HEK293 (cell line): Measurements from ENCODE around the gene NLK.

Experiments
- IKZF3 ChIP-seq: fragments of 450-650 bp; IDR thresholded peaks from 2 replicates; pipeline ENCODE4 v1.5.0; 2018; ENCODE audit warnings: missing biosample characterization, mild to moderate bottlenecking, missing genetic modification characterization, moderate library complexity
- KLF7 ChIP-seq: fragments of 450-650 bp; formaldehyde crosslinking; IDR thresholded peaks from 2 replicates; pipeline ENCODE4 v1.5.1; 2016; ENCODE audit warnings: missing biosample characterization, missing genetic modification characterization, borderline replicate concordance
- ZNF404 ChIP-seq: fragments of 450-650 bp; formaldehyde crosslinking; IDR thresholded peaks from 2 replicates; pipeline ENCODE4 v1.5.1; 2017; ENCODE audit warnings: missing biosample characterization, missing genetic modification characterization
- ZNF530 ChIP-seq: fragments of 450-650 bp; formaldehyde crosslinking; IDR thresholded peaks from 2 replicates; pipeline ENCODE4 v1.5.1; 2016; ENCODE audit warnings: low read depth, missing biosample characterization, missing genetic modification characterization
- ZNF596 ChIP-seq: fragments of 450-650 bp; IDR thresholded peaks from 2 replicates; pipeline ENCODE4 v1.5.0; 2018; ENCODE audit warnings: missing biosample characterization, mild to moderate bottlenecking, missing genetic modification characterization, moderate library complexity
- ZNF670 ChIP-seq: fragments of 450-650 bp; formaldehyde crosslinking; IDR thresholded peaks from 2 replicates; pipeline ENCODE4 v1.5.1; 2016; ENCODE audit warnings: missing biosample characterization, missing genetic modification characterization, low read depth
- ZNF707 ChIP-seq: fragments of 450-650 bp; formaldehyde crosslinking; IDR thresholded peaks from 2 replicates; pipeline ENCODE4 v1.5.1; 2016; ENCODE audit warnings: missing biosample characterization, missing genetic modification characterization
- ZNF837 ChIP-seq: fragments of 450-650 bp; formaldehyde crosslinking; IDR thresholded peaks from 2 replicates; pipeline ENCODE4 v1.5.1; 2016; ENCODE audit warnings: missing biosample characterization, missing genetic modification characterization
- ZSCAN23 ChIP-seq: fragments of 450-650 bp; formaldehyde crosslinking; IDR thresholded peaks from 2 replicates; pipeline ENCODE4 v1.5.1; 2016; ENCODE audit warnings: missing biosample characterization, missing genetic modification characterization
- TF ChIP-seq, protein P1 (sequence below): fragments of 450-650 bp; formaldehyde crosslinking; IDR thresholded peaks from 2 replicates; pipeline ENCODE4 v1.5.1; 2016; ENCODE audit warnings: missing biosample characterization, missing genetic modification characterization
- TF ChIP-seq, protein P2 (sequence below): fragments of 450-650 bp; formaldehyde crosslinking; conservative IDR thresholded peaks from 2 replicates; pipeline ENCODE4 v1.5.1; 2016; ENCODE audit warnings: low read depth, missing biosample characterization, missing genetic modification characterization
- TF ChIP-seq, protein P3 (sequence below): fragments of 450-650 bp; formaldehyde crosslinking; IDR thresholded peaks from 2 replicates; pipeline ENCODE4 v1.5.1; 2016; ENCODE audit warnings: missing biosample characterization, missing genetic modification characterization, low read depth

DNA sequence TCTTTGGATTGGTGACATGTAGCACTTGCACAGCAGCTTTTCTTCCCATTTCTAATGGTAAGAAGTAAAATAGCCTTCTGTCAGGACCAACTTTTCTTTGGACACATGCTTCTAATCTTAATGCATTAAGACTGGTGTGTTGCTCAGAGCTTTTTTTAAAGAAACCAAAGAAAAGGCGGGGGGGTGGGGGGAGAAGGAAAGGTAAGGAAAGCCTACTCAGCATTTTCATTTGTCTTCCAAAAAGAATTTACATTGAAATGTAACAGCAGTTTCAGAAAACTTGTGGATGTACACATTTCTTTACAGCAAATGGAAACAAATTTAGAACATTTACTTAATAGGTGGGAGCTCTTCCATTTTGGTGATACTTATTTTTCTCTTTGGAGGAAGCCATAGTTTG, 49.6 kb downstream of the NLK start:
- TF ChIP-seq, protein P1, sequence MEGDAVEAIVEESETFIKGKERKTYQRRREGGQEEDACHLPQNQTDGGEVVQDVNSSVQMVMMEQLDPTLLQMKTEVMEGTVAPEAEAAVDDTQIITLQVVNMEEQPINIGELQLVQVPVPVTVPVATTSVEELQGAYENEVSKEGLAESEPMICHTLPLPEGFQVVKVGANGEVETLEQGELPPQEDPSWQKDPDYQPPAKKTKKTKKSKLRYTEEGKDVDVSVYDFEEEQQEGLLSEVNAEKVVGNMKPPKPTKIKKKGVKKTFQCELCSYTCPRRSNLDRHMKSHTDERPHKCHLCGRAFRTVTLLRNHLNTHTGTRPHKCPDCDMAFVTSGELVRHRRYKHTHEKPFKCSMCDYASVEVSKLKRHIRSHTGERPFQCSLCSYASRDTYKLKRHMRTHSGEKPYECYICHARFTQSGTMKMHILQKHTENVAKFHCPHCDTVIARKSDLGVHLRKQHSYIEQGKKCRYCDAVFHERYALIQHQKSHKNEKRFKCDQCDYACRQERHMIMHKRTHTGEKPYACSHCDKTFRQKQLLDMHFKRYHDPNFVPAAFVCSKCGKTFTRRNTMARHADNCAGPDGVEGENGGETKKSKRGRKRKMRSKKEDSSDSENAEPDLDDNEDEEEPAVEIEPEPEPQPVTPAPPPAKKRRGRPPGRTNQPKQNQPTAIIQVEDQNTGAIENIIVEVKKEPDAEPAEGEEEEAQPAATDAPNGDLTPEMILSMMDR = no peak
- TF ChIP-seq, protein P2, sequence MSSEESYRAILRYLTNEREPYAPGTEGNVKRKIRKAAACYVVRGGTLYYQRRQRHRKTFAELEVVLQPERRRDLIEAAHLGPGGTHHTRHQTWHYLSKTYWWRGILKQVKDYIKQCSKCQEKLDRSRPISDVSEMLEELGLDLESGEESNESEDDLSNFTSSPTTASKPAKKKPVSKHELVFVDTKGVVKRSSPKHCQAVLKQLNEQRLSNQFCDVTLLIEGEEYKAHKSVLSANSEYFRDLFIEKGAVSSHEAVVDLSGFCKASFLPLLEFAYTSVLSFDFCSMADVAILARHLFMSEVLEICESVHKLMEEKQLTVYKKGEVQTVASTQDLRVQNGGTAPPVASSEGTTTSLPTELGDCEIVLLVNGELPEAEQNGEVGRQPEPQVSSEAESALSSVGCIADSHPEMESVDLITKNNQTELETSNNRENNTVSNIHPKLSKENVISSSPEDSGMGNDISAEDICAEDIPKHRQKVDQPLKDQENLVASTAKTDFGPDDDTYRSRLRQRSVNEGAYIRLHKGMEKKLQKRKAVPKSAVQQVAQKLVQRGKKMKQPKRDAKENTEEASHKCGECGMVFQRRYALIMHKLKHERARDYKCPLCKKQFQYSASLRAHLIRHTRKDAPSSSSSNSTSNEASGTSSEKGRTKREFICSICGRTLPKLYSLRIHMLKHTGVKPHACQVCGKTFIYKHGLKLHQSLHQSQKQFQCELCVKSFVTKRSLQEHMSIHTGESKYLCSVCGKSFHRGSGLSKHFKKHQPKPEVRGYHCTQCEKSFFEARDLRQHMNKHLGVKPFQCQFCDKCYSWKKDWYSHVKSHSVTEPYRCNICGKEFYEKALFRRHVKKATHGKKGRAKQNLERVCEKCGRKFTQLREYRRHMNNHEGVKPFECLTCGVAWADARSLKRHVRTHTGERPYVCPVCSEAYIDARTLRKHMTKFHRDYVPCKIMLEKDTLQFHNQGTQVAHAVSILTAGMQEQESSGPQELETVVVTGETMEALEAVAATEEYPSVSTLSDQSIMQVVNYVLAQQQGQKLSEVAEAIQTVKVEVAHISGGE = no peak
- TF ChIP-seq ZSCAN23 (tag by site-specific recombination) = no peak
- no peak for TF ChIP-seq KLF7 (tag by site-specific recombination)
- TF ChIP-seq ZNF670 (tag by site-specific recombination) = no peak
- no peak for TF ChIP-seq ZNF837
- TF ChIP-seq ZNF404 (tag by site-specific recombination) = no peak
- TF ChIP-seq IKZF3 (tag by site-specific recombination) = no peak
- TF ChIP-seq, protein P3, sequence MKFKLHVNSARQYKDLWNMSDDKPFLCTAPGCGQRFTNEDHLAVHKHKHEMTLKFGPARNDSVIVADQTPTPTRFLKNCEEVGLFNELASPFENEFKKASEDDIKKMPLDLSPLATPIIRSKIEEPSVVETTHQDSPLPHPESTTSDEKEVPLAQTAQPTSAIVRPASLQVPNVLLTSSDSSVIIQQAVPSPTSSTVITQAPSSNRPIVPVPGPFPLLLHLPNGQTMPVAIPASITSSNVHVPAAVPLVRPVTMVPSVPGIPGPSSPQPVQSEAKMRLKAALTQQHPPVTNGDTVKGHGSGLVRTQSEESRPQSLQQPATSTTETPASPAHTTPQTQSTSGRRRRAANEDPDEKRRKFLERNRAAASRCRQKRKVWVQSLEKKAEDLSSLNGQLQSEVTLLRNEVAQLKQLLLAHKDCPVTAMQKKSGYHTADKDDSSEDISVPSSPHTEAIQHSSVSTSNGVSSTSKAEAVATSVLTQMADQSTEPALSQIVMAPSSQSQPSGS (tag by site-specific recombination) = no peak
- TF ChIP-seq ZNF707 (tag by site-specific recombination) = no peak
- TF ChIP-seq ZNF596 = no peak
- TF ChIP-seq ZNF530 = no peak
